Right lobe of liver (tissue), 4 donors: ENCODE measurements around the gene CERS5.

Experiments used
- CTCF ChIP-seq, 4 donors: fragments of 200-600 bp in 3 of 4; fragments of 450-650 bp in 1 of 4; IDR thresholded peaks; one replicate each; pipeline versions ENCODE4 v1.5.1 to v1.8.0; 2016 to 2022; ENCODE audit warnings: antibody characterized with exemption in 4 of 4, mild to moderate bottlenecking in 2 of 4
- POLR2A ChIP-seq: fragments of 450-650 bp; IDR thresholded peaks from one replicate; pipeline ENCODE4 v1.6.1; 2017; ENCODE audit warnings: antibody characterized with exemption, mild to moderate bottlenecking
- donor health status: DM: no; HTN: no; CAD: no.
- donor health status: DM: no; HTN: no; CAD: no.
- donor health status: DM: no; HTN: yes; CAD: no.

GRCh38 chr12:50099302-50100008 lies 67.7 kb downstream of the CERS5 start:
- TF ChIP-seq CTCF (IDR thresholded peaks at IDR 0.05) (no peak), POLR2A (no peak)
